GM23248 (cell line): ENCODE data around the gene DAND5.
A peak's percentile ranks its signal among the peaks of the same experiment; 100 is the strongest.

Experiments used
- EZH2 ChIP-seq: fragments of 200-600 bp; sonication (generic); IDR thresholded peaks from 2 replicates; pipeline ENCODE4 v1.6.1; 2018; ENCODE audit warnings: antibody characterized with exemption, mild to moderate bottlenecking; ENCODE audit not compliant: insufficient read depth, poor library complexity, severe bottlenecking
- EZH2phosphoT487 ChIP-seq: fragments of 200-600 bp; sonication (generic); IDR thresholded peaks from 2 replicates; pipeline ENCODE4 v1.6.1; 2018; ENCODE audit warnings: antibody characterized with exemption, moderate library complexity, mild to moderate bottlenecking, low read depth; ENCODE audit not compliant: insufficient read depth

DNA sequence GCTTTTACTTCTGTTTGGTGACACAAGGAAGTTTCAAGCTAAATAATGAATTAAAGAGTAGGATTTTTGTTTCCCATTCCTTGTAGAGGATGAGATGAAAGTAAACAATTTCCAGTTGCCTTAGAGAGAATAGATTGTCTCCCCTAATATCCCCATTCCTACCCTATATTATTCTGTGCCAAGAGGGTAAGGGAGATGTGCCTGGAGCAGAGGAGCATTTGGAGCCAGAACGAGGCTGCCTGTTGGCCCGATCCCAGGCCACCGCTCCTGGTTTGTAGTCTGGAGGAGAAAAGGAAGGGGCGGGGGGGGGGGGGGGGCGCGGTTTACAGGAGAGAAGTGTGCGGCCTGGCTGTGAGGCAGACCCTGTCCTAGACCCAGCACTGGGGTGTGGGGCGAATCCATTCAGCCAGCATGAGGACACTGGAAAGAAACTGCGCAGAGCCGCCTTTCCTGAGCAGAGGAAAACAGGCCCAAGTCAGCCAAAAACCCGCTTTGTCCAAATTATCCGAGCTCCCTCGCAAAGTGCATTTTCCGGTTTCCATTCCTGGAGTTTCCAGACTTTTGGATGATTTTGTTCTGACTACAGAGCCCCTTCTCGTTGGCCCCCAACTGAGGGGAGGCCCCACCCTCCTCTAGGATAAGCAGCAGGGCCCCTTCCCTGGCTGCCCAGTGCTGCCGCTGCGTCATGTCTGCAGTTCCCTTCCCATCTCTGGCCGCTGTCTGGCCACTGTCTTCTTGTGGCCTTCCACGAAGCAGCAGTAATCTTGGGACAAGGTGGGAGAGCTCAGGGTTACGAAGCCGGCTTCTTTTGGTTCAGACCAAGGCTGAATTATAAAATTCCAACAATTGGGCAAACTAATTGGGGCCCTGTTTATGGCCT, 48.9 kb downstream of the DAND5 start:
- TF ChIP-seq EZH2 (no peak), EZH2phosphoT487 (0 out of 2 replicates have a peak, but pooled peaks have one; percentile 80)
